Measurements from ENCODE around the gene RCSD1.
"Not testable (repeated sequence)": the region's sequence is repeated elsewhere in the genome, so short reads cannot be mapped to it uniquely, and the experiment has no call there.

RCSD1 gene

GRCh38 chr1:167629681-167630567 is at the start of gene RCSD1:
Gene RCSD1, plus strand, starts transcription at chr1:167630232. Its CDS starts 192 bp downstream, at chr1:167630424.
- DNase-seq: no peak

GRCh38 chr1:167582064-167582463 is 48.0 kb upstream of the RCSD1 start:
- no peak for DNase-seq

GRCh38 chr1:167582722-167583121 is 47.3 kb upstream of the RCSD1 start:
- no peak for DNase-seq

GRCh38 chr1:167584581-167584980 is 45.5 kb upstream of the RCSD1 start:
- DNase-seq: no peak

- no peak for DNase-seq
These were observed 42.7 kb upstream of the RCSD1 start for GRCh38 chr1:167587342-167587741.

GRCh38 chr1:167587872-167588271 is 42.2 kb upstream of the RCSD1 start:
- no peak for DNase-seq

- no peak for DNase-seq
These were observed 41.7 kb upstream of the RCSD1 start for GRCh38 chr1:167588361-167588760.

GRCh38 chr1:167592475-167592874 is 37.6 kb upstream of the RCSD1 start:
- DNase-seq: no peak

- DNase-seq: no peak
These were observed 36.2 kb upstream of the RCSD1 start for GRCh38 chr1:167593860-167594259.

GRCh38 chr1:167594822-167595221 is 35.2 kb upstream of the RCSD1 start:
- no peak for DNase-seq

- DNase-seq: peak; percentile 23
These were observed 30.0 kb upstream of the RCSD1 start for GRCh38 chr1:167599957-167600581.

- DNase-seq: no peak
These were observed 28.3 kb upstream of the RCSD1 start for GRCh38 chr1:167601442-167602383.

- DNase-seq: no peak
These were observed 27.2 kb upstream of the RCSD1 start for GRCh38 chr1:167602840-167603239.

GRCh38 chr1:167605576-167605975 is 24.5 kb upstream of the RCSD1 start:
- no peak for DNase-seq

GRCh38 chr1:167611983-167612382 is 18.0 kb upstream of the RCSD1 start:
- DNase-seq: no peak

- no peak for DNase-seq
These were observed 17.2 kb upstream of the RCSD1 start for GRCh38 chr1:167612587-167613385.

- DNase-seq: not testable (repeated sequence)
These were observed 16.0 kb upstream of the RCSD1 start for GRCh38 chr1:167613984-167614383.

- no peak for DNase-seq
These were observed 15.2 kb upstream of the RCSD1 start for GRCh38 chr1:167614851-167615250.

- no peak for DNase-seq
These were observed 13.5 kb upstream of the RCSD1 start for GRCh38 chr1:167616521-167616920.

GRCh38 chr1:167617153-167618147 is 12.6 kb upstream of the RCSD1 start:
- no peak for DNase-seq

GRCh38 chr1:167618366-167618765 is 11.7 kb upstream of the RCSD1 start:
- no peak for DNase-seq
